Measurements from ENCODE around the gene SLC45A2.
"Not testable (repeated sequence)": the region's sequence is repeated elsewhere in the genome, so short reads cannot be mapped to it uniquely, and the experiment has no call there.

- TF ChIP-seq POLR2AphosphoS5 (IDR thresholded peaks at IDR 0.05); CTCF (IDR thresholded peaks at IDR 0.05); POLR2A (IDR thresholded peaks at IDR 0.05; ENCODE audit: low read depth); EP300 (IDR thresholded peaks at IDR 0.05): not testable (repeated sequence)
Observed at GRCh38 chr5:34010146-34010545, 25.7 kb upstream of the SLC45A2 start.
